Gastrocnemius medialis (tissue), 4 donors: ENCODE measurements around the gene PRKCZ. TPM values are rescaled to one million over a fixed set of nuclear protein-coding genes. Genes with fewer than 3 reads are reported as not detected.

Source experiments
- ATAC-seq, 2 donors: fragments of 150-250 bp; one replicate each; pipeline ENCODE4 v1.9.1; 2016
- DNase-seq, 2 donors: peaks; one replicate each; pipeline ENCODE4 v3.0.0-alpha.2; 2019
- H3K27ac ChIP-seq, 4 donors: fragments of 200-600 bp; sonication (generic); 1 replicate in 1 of 4; 2 replicates in 3 of 4; pipeline ENCODE4 v1.5.1; 2016 to 2018; ENCODE audit warnings: mild to moderate bottlenecking in 2 of 4, moderate library complexity in 1 of 4
- H3K27me3 ChIP-seq, 3 donors: fragments of 200-600 bp; sonication (generic) in 2 of 3; 1 replicate in 1 of 3; 2 replicates in 2 of 3; pipeline versions ENCODE4 v1.5.1 to v1.6.0; 2016 to 2019; ENCODE audit warnings: mild to moderate bottlenecking in 1 of 3, moderate library complexity in 1 of 3
- H3K36me3 ChIP-seq, 2 donors: fragments of 200-600 bp; sonication (generic) in 1 of 2; one replicate each; pipeline ENCODE4 v1.5.1; 2017 to 2018
- H3K4me1 ChIP-seq, 2 donors: fragments of 200-600 bp; sonication (generic) in 1 of 2; one replicate each; pipeline ENCODE4 v1.5.1; 2016 to 2017; ENCODE audit warnings: mild to moderate bottlenecking in 2 of 2
- H3K4me3 ChIP-seq, 4 donors: fragments of 200-600 bp; sonication (generic) in 3 of 4; 1 replicate in 1 of 4; 2 replicates in 3 of 4; pipeline ENCODE4 v1.5.1; 2016 to 2019; ENCODE audit warnings: mild to moderate bottlenecking in 2 of 4
- H3K9me3 ChIP-seq, 3 donors: fragments of 200-600 bp; sonication (generic) in 2 of 3; 1 replicate in 1 of 3; 2 replicates in 2 of 3; pipeline ENCODE4 v1.5.1; 2016 to 2019
- CTCF ChIP-seq, 5 experiments: fragments of 450-650 bp in 3 of 5; fragments of 200-600 bp in 2 of 5; sonication (generic) in 2 of 5; IDR thresholded peaks in 4 of 5; conservative IDR thresholded peaks in 1 of 5; 1 replicate in 4 of 5; 2 replicates in 1 of 5; pipeline ENCODE4 v1.5.1; 2016 to 2019; ENCODE audit warnings: antibody characterized with exemption in 5 of 5, mild to moderate bottlenecking in 3 of 5, moderate library complexity in 3 of 5
- POLR2A ChIP-seq, 2 donors: fragments of 450-650 bp; IDR thresholded peaks; one replicate each; pipeline ENCODE4 v1.6.1; 2017; ENCODE audit warnings: antibody characterized with exemption in 2 of 2, mild to moderate bottlenecking in 2 of 2, moderate library complexity in 2 of 2
- in situ Hi-C, 4 donors: fragments of 200-750 bp; cut with MboI; loops; one replicate each; pipeline versions ENCODE4 v1.15.0 to v1.8.0; 2017; ENCODE audit warnings: low sequenced_read_pairs in 4 of 4
- intact Hi-C: fragments of 100-400 bp; cut with DNase I; formaldehyde crosslinking; loops from one replicate; pipeline ENCODE4 v1.15.1; 2023; ENCODE audit warnings: low total_unique reads
- total RNA-seq, 4 donors: library from RNA; depleted of rRNA; stranded (reverse); fragments of >200 nt; gene quantifications; one replicate each; pipeline versions ENCODE4 v1.1.0 to v1.2.3, GENCODE V29; 2016

The PRKCZ gene
- total RNA-seq, 4 donors from 2014 or later: 0.16 to 0.87 TPM; not detected in 2

GRCh38 chr1:2080884-2081283 is 30.7 kb downstream of the PRKCZ start:
- Histone ChIP-seq H3K4me3 (no peak overlapping the region), H3K4me1 (no peaks in the 10 kb centered on the region), H3K9me3 (peaks cover 0 to 14% (median 0%) of the 10 kb centered on the region in 3 donors), H3K36me3 (no peaks in the 10 kb centered on the region), H3K27me3 (peaks cover 3 to 15% (median 4%) of the 10 kb centered on the region in 3 donors), H3K27ac (no peak overlapping the region)
- in situ Hi-C loops (no loop called here), intact Hi-C loops (no loop called here)
- DNase-seq (no peak), ATAC-seq (no peak)
- TF ChIP-seq CTCF (IDR thresholded peaks at IDR 0.05 in 4 of 5, conservative IDR thresholded peaks at IDR 0.05 in 1 of 5) (no peak), POLR2A (IDR thresholded peaks at IDR 0.05) (no peak)

DNA sequence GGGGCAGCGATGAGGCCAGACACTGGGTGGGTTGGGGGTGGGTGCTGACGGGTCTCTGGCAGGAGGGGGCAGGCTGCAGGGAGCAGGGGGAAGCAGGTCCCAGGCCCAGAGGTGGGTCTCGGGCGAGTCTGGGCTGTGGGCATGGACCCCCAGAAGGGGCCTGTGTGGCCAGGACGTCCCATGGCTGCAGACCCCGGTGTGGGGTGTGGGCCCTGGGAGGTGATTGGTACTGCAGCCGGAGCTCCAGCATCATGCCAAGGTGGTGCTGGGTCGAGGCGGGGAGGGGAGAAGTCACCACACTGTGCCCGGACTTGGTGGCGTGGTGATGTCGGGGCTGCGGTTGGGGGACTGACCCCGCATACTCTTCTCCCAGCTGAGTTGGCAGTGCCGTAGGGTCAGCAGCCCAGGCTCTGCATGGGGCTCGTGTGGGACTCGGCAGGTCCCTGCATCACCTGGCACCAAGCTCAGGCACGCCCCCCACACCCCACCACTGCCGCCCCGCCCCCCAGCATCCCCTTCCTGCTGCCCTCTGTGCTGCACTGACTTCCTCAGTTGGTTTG is 31.2 kb downstream of the PRKCZ start:
- in situ Hi-C loops (no loop called here), intact Hi-C loops (no loop called here)
- Histone ChIP-seq H3K27ac (no peak overlapping the region), H3K9me3 (peaks cover 0 to 14% (median 0%) of the 10 kb centered on the region in 3 donors), H3K36me3 (no peaks in the 10 kb centered on the region), H3K4me3 (no peak overlapping the region), H3K4me1 (no peaks in the 10 kb centered on the region), H3K27me3 (peaks cover 0 to 14% (median 3%) of the 10 kb centered on the region in 3 donors)
- TF ChIP-seq POLR2A (IDR thresholded peaks at IDR 0.05) (no peak), CTCF (IDR thresholded peaks at IDR 0.05 in 4 of 5, conservative IDR thresholded peaks at IDR 0.05 in 1 of 5) (no peak)
- ATAC-seq: no peak
- DNase-seq: no peak

DNA sequence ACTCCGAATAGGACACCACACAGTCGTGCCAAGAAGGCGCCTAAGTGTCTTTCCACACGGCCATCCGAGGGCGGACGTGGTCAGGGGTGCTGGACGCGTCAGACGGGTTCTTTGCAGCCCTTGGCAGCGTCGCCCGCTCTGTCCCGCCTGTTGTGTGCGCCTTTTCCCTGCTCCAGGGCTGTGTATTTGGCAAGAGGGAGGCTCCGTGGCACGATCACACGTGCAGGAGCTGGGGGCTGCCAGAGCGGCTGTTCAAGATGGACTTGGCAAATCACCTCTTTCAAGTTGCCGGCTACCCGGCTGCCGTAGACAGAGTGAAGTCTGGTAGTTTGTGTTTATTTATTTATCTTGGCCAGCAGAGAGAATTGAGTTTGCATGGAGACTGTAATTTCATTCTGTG is 31.9 kb downstream of the PRKCZ start:
- Histone ChIP-seq H3K9me3 (peaks cover 0 to 14% (median 0%) of the 10 kb centered on the region in 3 donors), H3K36me3 (no peaks in the 10 kb centered on the region), H3K27me3 (peaks cover 5 to 16% (median 5%) of the 10 kb centered on the region in 3 donors), H3K4me3 (no peak overlapping the region), H3K4me1 (no peaks in the 10 kb centered on the region), H3K27ac (no peak overlapping the region)
- in situ Hi-C loops (no loop called here), intact Hi-C loops (no loop called here)
- no peak for ATAC-seq
- no peak for DNase-seq
- TF ChIP-seq CTCF (IDR thresholded peaks at IDR 0.05 in 4 of 5, conservative IDR thresholded peaks at IDR 0.05 in 1 of 5) (no peak), POLR2A (IDR thresholded peaks at IDR 0.05) (no peak)

DNA sequence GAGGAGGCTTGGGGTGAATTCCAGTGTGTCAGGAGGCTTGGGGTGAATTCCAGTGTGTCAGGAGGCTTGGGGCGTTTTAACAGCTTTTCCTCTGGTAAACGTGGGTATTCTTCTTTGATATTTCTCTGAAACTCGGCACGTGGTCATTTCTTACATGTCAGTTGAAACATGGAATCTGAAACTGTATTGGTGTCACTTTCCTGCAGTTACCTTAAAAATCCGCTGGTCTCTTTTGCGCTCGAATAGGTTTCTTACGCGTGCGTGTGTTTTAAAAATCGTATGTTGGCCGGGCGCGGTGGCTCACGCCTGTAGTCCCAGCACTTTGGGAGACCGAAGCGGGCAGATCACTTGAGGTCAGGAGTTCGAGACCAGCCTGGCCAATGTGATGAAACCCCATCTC is 33.5 kb downstream of the PRKCZ start:
- in situ Hi-C loops (no loop called here), intact Hi-C loops (no loop called here)
- Histone ChIP-seq H3K27ac (no peak overlapping the region), H3K4me1 (no peaks in the 10 kb centered on the region), H3K4me3 (no peak overlapping the region), H3K27me3 (peaks cover 12 to 26% (median 18%) of the 10 kb centered on the region in 3 donors), H3K9me3 (no peaks in the 10 kb centered on the region), H3K36me3 (no peaks in the 10 kb centered on the region)
- no peak for TF ChIP-seq CTCF (IDR thresholded peaks at IDR 0.05 in 4 of 5, conservative IDR thresholded peaks at IDR 0.05 in 1 of 5)
- no peak for TF ChIP-seq POLR2A (IDR thresholded peaks at IDR 0.05)
- DNase-seq (no peak), ATAC-seq (no peak)

GRCh38 chr1:2084306-2084705 is 34.1 kb downstream of the PRKCZ start:
- H3K36me3 ChIP-seq: no peaks in the 10 kb centered on the region
- no peaks in the 10 kb centered on the region for H3K9me3 ChIP-seq
- no peaks in the 10 kb centered on the region for H3K4me1 ChIP-seq
- H3K4me3 ChIP-seq: no peak overlapping the region
- peaks cover 16 to 26% (median 18%) of the 10 kb centered on the region in 3 donors for H3K27me3 ChIP-seq
- H3K27ac ChIP-seq: no peak overlapping the region
- DNase-seq: no peak
- intact Hi-C loops (no loop called here), in situ Hi-C loops (no loop called here)
- ATAC-seq: no peak
- TF ChIP-seq CTCF (IDR thresholded peaks at IDR 0.05 in 4 of 5, conservative IDR thresholded peaks at IDR 0.05 in 1 of 5) (no peak), POLR2A (IDR thresholded peaks at IDR 0.05) (no peak)
